ENCODE measurements around the gene LRRN4CL. TPM values are rescaled to one million over a fixed set of nuclear protein-coding genes. Genes with fewer than 3 reads are reported as not detected.

The LRRN4CL gene
- total and polyA plus RNA-seq, 2 of the 4 experiments (the other 2 are of a cell fraction), result 0.36 to 0.84 TPM

DNA sequence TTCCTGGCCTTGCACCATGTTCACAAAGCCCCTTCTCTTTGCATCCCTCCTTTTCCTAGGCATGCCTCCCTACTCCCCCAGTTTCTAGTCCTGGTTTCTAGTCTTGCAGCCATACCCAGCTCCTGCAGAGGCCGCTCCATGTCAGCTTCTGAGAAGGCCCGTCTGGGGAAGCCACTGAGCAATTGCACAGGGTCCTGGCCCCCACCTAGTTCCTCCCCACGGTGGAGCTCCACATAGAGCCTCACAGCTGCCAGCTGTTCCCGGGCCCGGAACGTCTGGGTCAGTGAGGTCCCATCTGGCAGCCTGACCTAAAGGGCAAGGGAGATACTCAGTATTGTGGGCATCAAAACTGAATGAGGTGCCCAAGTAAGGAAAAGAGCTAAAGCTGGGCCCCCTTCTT lies 12.6 kb downstream of the LRRN4CL start:
- Histone ChIP-seq H3K9me1 (ENCODE audit: insufficient read depth, low read length) (peaks cover 4% of the 10 kb centered on the region; the same call in 1 of the 2 replicates), H4K5ac (ENCODE audit: low read depth, low read length) (no peak overlapping the region), H2AK9ac (replicated peaks; ENCODE audit: low read depth, low read length, poor library complexity) (no peak overlapping the region), H3K14ac (replicated peaks; ENCODE audit: low read depth, low read length) (no peak overlapping the region), H2AFZ (replicated peaks; ENCODE audit: low read length, poor library complexity) (no peak overlapping the region), H3K18ac (ENCODE audit: low read depth, low read length) (no peak overlapping the region), H3K27ac (ENCODE audit: insufficient read depth, low read length) (no peak overlapping the region), H2BK5ac (ENCODE audit: low read depth, low read length, poor library complexity, severe bottlenecking) (no peak overlapping the region), H2BK15ac (ENCODE audit: low read depth, low read length) (no peak overlapping the region), H3K9ac (ENCODE audit: low read depth, low read length) (no peak overlapping the region), H2BK120ac (ENCODE audit: low read depth, low read length) (no peak overlapping the region), H3K56ac (ENCODE audit: extremely low read depth, insufficient read depth, low read length) (no peak overlapping the region), H4K91ac (ENCODE audit: insufficient read depth, low read depth, low read length) (no peak overlapping the region), H3K36me3 (ENCODE audit: control insufficient read depth, insufficient read depth, low read length) (peaks cover 19% of the 10 kb centered on the region), H4K8ac (ENCODE audit: low read depth in 2 of 2, low read length in 2 of 2) (no peak overlapping the region), H2AK5ac (ENCODE audit: low read depth, low read length) (no peak overlapping the region), H3K23ac (ENCODE audit: low read depth, low read length) (no peak overlapping the region), H3K4me2 (ENCODE audit: low read depth, low read length) (no peak overlapping the region), H2BK20ac (ENCODE audit: low read depth, low read length) (no peak overlapping the region), H4K20me1 (ENCODE audit: insufficient read depth, low read length) (no peaks in the 10 kb centered on the region), H3K79me1 (ENCODE audit: low read depth in 1 of 2, low read length in 2 of 2) (peaks cover 14 to 42% of the 10 kb centered on the region in 2 experiments; a peak in 3 of 4 replicates), H3K4me3 (ENCODE audit: insufficient read depth, low read depth, low read length) (no peak overlapping the region), H3K27me3 (ENCODE audit: control insufficient read depth, insufficient read depth, low read length) (no peaks in the 10 kb centered on the region), H3K4ac (ENCODE audit: low read depth, low read length) (no peak overlapping the region), H3K4me1 (ENCODE audit: control insufficient read depth, insufficient read depth, low read length) (peaks cover 10% of the 10 kb centered on the region), H3K9me3 (ENCODE audit: control insufficient read depth, insufficient read depth, low read length) (no peaks in the 10 kb centered on the region)
- no CpG with 5 or more reads among the region's 6 CpGs for WGBS, 2 experiments (ENCODE audit: extremely low coverage in 2 of 2, insufficient read length in 1 of 2)
- no peak for DNase-seq
- TF ChIP-seq CEBPB (IDR thresholded peaks at IDR 0.05; ENCODE audit: low read depth, low read length) (no peak), RCOR1 (IDR thresholded peaks at IDR 0.05; ENCODE audit: insufficient replicate concordance, low read length) (no peak), RFX5 (IDR thresholded peaks at IDR 0.05; ENCODE audit: low read depth, low read length) (no peak), RAD21 (IDR thresholded peaks at IDR 0.05; ENCODE audit: low read length) (no peak), CHD1 (IDR thresholded peaks at IDR 0.05; ENCODE audit: low read depth, low read length) (no peak), MAZ (IDR thresholded peaks at IDR 0.05; ENCODE audit: borderline replicate concordance, low read depth, low read length) (no peak), MAFK (IDR thresholded peaks at IDR 0.05; ENCODE audit: low read depth, low read length) (no peak), MXI1 (IDR thresholded peaks at IDR 0.05; ENCODE audit: borderline replicate concordance, low read depth, low read length) (no peak), FOS (IDR thresholded peaks at IDR 0.05; ENCODE audit: low read depth, low read length) (no peak), SMC3 (IDR thresholded peaks at IDR 0.05; ENCODE audit: low read depth, low read length) (no peak), NFE2L2 (IDR thresholded peaks at IDR 0.05; ENCODE audit: low read depth, low read length) (no peak)
- TF ChIP-seq, protein P1, sequence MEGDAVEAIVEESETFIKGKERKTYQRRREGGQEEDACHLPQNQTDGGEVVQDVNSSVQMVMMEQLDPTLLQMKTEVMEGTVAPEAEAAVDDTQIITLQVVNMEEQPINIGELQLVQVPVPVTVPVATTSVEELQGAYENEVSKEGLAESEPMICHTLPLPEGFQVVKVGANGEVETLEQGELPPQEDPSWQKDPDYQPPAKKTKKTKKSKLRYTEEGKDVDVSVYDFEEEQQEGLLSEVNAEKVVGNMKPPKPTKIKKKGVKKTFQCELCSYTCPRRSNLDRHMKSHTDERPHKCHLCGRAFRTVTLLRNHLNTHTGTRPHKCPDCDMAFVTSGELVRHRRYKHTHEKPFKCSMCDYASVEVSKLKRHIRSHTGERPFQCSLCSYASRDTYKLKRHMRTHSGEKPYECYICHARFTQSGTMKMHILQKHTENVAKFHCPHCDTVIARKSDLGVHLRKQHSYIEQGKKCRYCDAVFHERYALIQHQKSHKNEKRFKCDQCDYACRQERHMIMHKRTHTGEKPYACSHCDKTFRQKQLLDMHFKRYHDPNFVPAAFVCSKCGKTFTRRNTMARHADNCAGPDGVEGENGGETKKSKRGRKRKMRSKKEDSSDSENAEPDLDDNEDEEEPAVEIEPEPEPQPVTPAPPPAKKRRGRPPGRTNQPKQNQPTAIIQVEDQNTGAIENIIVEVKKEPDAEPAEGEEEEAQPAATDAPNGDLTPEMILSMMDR (conservative IDR thresholded peaks at IDR 0.05; ENCODE audit: low read depth, low read length), result no peak
- TF ChIP-seq, protein P2, sequence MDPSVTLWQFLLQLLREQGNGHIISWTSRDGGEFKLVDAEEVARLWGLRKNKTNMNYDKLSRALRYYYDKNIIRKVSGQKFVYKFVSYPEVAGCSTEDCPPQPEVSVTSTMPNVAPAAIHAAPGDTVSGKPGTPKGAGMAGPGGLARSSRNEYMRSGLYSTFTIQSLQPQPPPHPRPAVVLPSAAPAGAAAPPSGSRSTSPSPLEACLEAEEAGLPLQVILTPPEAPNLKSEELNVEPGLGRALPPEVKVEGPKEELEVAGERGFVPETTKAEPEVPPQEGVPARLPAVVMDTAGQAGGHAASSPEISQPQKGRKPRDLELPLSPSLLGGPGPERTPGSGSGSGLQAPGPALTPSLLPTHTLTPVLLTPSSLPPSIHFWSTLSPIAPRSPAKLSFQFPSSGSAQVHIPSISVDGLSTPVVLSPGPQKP (IDR thresholded peaks at IDR 0.05; ENCODE audit: borderline replicate concordance, low read depth, low read length), result no peak
- TF ChIP-seq, protein P3, sequence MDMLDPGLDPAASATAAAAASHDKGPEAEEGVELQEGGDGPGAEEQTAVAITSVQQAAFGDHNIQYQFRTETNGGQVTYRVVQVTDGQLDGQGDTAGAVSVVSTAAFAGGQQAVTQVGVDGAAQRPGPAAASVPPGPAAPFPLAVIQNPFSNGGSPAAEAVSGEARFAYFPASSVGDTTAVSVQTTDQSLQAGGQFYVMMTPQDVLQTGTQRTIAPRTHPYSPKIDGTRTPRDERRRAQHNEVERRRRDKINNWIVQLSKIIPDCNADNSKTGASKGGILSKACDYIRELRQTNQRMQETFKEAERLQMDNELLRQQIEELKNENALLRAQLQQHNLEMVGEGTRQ (IDR thresholded peaks at IDR 0.05; ENCODE audit: low read depth, low read length), result no peak
- ChIA-PET POLR2A (ENCODE audit: unreplicated experiment) (no interaction called here), CTCF (no interaction called here)
- no peak for ATAC-seq (ENCODE audit: low read depth)
- dilution Hi-C loops (cut with HindIII; ENCODE audit: low sequenced_read_pairs, unreplicated experiment), result no loop called here
- intact Hi-C loops (cut with micrococcal nuclease), result no loop called here
- no TSS peak for BruUV-seq (replicated peaks)
- in situ Hi-C loops (cut with MboI; ENCODE audit: low sequenced_read_pairs), result no loop called here
